BLaER1 treated with 17β-estradiol and CSF1 and Interleukin-3, amounts not matched to agents 10 nM and 100 nM (cell line): ENCODE results near the gene TNS1.

Source experiments
- H3K27ac ChIP-seq, 11 experiments: shearing (Covaris generic); formaldehyde crosslinking; 2 replicates each; pipeline ENCODE4 v1.8.1; 2022
- H3K27me3 ChIP-seq, 11 experiments: shearing (Covaris generic); formaldehyde crosslinking; 2 replicates each; pipeline ENCODE4 v1.8.1; 2022
- H3K36me3 ChIP-seq, 11 experiments: shearing (Covaris generic); formaldehyde crosslinking; 2 replicates each; pipeline ENCODE4 v1.8.1; 2022
- H3K4me1 ChIP-seq, 10 experiments: shearing (Covaris generic); formaldehyde crosslinking; 2 replicates each; pipeline ENCODE4 v1.8.1; 2022
- H3K4me2 ChIP-seq, 11 experiments: shearing (Covaris generic); formaldehyde crosslinking; 2 replicates each; pipeline ENCODE4 v1.8.1; 2022
- H3K4me3 ChIP-seq, 10 experiments: shearing (Covaris generic); formaldehyde crosslinking; 2 replicates each; pipeline ENCODE4 v1.8.1; 2022
- H3K9ac ChIP-seq, 11 experiments: shearing (Covaris generic); formaldehyde crosslinking; 2 replicates each; pipeline ENCODE4 v1.8.1; 2022
- H3K9me3 ChIP-seq, 11 experiments: shearing (Covaris generic); formaldehyde crosslinking; replicated peaks in 1 of 11; 2 replicates each; pipeline ENCODE4 v1.8.1; 2022
- H4K20me1 ChIP-seq, 11 experiments: shearing (Covaris generic); formaldehyde crosslinking; 2 replicates each; pipeline ENCODE4 v1.8.1; 2022
- Cebpa-rat ChIP-seq, 11 experiments: shearing (Covaris generic); IDR thresholded peaks; 2 replicates each; pipeline ENCODE4 v1.8.1; 2022

Gene TNS1

GRCh38 chr2:217839073-217839749, 163.6 kb downstream of the TNS1 start:
- Histone ChIP-seq H3K27ac (no peak overlapping the region), H3K9ac (no peak overlapping the region), H3K27me3 (peaks cover 0 to 13% (median 0%) of the 10 kb centered on the region in 11 experiments; a peak in 1 of 22 replicates), H3K4me3 (no peak overlapping the region), H4K20me1 (peaks cover 0 to 97% (median 0%) of the 10 kb centered on the region in 11 experiments; a peak in 4 of 22 replicates), H3K4me1 (peaks cover 10 to 37% (median 24%) of the 10 kb centered on the region in 10 experiments), H3K36me3 (peaks cover 0 to 29% (median 21%) of the 10 kb centered on the region in 11 experiments; a peak in 14 of 22 replicates), H3K4me2 (no peak overlapping the region), H3K9me3 (peaks cover 3 to 6% (median 3%) of the 10 kb centered on the region in 11 experiments; a peak in 21 of 22 replicates)
- no peak for TF ChIP-seq Cebpa-rat (IDR thresholded peaks at IDR 0.05)

GRCh38 chr2:217838409-217838831, 164.4 kb downstream of the TNS1 start:
- no peaks in the 10 kb centered on the region for H3K9me3 ChIP-seq
- H4K20me1 ChIP-seq: peaks cover 0 to 96% (median 0%) of the 10 kb centered on the region in 11 experiments; a peak in 4 of 22 replicates
- peaks cover 0 to 11% (median 0%) of the 10 kb centered on the region in 11 experiments; a peak in 1 of 22 replicates for H3K27me3 ChIP-seq
- no peak for TF ChIP-seq Cebpa-rat (IDR thresholded peaks at IDR 0.05)
- peaks cover 13 to 41% (median 30%) of the 10 kb centered on the region in 10 experiments for H3K4me1 ChIP-seq
- H3K4me2 ChIP-seq: no peak overlapping the region
- no peak overlapping the region for H3K9ac ChIP-seq
- H3K27ac ChIP-seq: no peak overlapping the region
- H3K36me3 ChIP-seq: peaks cover 0 to 28% (median 24%) of the 10 kb centered on the region in 11 experiments; a peak in 12 of 22 replicates
- no peak overlapping the region for H3K4me3 ChIP-seq

GRCh38 chr2:217837530-217837929, 165.3 kb downstream of the TNS1 start:
- no peak overlapping the region for H3K9ac ChIP-seq
- TF ChIP-seq Cebpa-rat (IDR thresholded peaks at IDR 0.05): no peak
- H3K27ac ChIP-seq: no peak overlapping the region
- H3K27me3 ChIP-seq: peaks cover 0 to 2% (median 0%) of the 10 kb centered on the region in 11 experiments; a peak in 1 of 22 replicates
- peak overlapping the region in 1 of 11 experiments; percentile 22; a peak in 1 of 22 replicates for H3K4me2 ChIP-seq
- peaks cover 13 to 41% (median 30%) of the 10 kb centered on the region in 10 experiments for H3K4me1 ChIP-seq
- peaks cover 0 to 34% (median 29%) of the 10 kb centered on the region in 11 experiments; a peak in 14 of 22 replicates for H3K36me3 ChIP-seq
- H3K4me3 ChIP-seq: no peak overlapping the region
- peaks cover 0 to 96% (median 0%) of the 10 kb centered on the region in 11 experiments; a peak in 4 of 22 replicates for H4K20me1 ChIP-seq
- H3K9me3 ChIP-seq: no peaks in the 10 kb centered on the region

DNA sequence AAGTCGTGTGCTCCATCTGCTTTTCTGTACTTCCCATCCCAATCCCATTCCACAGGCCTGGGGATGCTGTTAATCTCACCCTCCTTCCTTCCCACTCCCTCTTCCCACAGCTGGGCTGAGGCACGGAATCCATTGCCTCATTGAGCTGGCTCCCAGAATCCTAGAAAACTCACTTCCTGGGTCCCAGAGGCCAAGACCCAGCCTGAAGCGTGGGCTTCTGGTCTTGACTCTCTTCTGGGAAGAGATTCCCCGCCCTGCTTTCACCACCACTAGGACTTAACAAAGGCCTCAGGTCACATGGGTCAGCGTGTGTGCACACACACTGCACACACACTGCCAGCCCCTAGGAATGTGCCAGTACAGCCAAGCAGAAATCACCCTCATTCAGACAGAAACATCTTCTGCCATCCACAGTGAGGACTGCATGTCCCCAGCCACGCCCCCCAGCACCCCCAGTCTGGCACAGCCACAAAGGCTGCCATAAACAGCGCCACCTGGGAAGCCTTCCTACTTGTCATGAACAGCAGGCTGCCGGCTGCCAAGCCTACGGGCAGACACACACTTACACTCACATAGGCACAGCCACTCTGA, 165.8 kb downstream of the TNS1 start:
- Histone ChIP-seq H3K4me3 (no peak overlapping the region), H3K36me3 (peaks cover 0 to 39% (median 33%) of the 10 kb centered on the region in 11 experiments; a peak in 14 of 22 replicates), H3K4me1 (peaks cover 13 to 41% (median 30%) of the 10 kb centered on the region in 10 experiments), H4K20me1 (peaks cover 0 to 96% (median 0%) of the 10 kb centered on the region in 11 experiments; a peak in 4 of 22 replicates), H3K27me3 (no peaks in the 10 kb centered on the region; a peak in 1 of 22 replicates), H3K27ac (no peak overlapping the region), H3K9ac (no peak overlapping the region), H3K4me2 (peak overlapping the region in 4 of 11 experiments; percentile 2 to 29 (median 22); a peak in 8 of 22 replicates), H3K9me3 (no peaks in the 10 kb centered on the region)
- TF ChIP-seq Cebpa-rat (IDR thresholded peaks at IDR 0.05): no peak

GRCh38 chr2:217835931-217836891, 166.6 kb downstream of the TNS1 start:
- Histone ChIP-seq H3K9me3 (no peaks in the 10 kb centered on the region), H3K27me3 (no peaks in the 10 kb centered on the region), H3K4me3 (no peak overlapping the region), H3K27ac (no peak overlapping the region), H3K36me3 (peaks cover 0 to 47% (median 34%) of the 10 kb centered on the region in 11 experiments; a peak in 14 of 22 replicates), H3K4me1 (peaks cover 13 to 38% (median 24%) of the 10 kb centered on the region in 10 experiments), H4K20me1 (peaks cover 0 to 96% (median 0%) of the 10 kb centered on the region in 11 experiments; a peak in 4 of 22 replicates), H3K4me2 (peak overlapping the region in 4 of 11 experiments; percentile 2 to 29 (median 16); a peak in 9 of 22 replicates), H3K9ac (no peak overlapping the region)
- TF ChIP-seq Cebpa-rat (IDR thresholded peaks at IDR 0.05): no peak

GRCh38 chr2:217834744-217835513, 167.9 kb downstream of the TNS1 start:
- H3K4me2 ChIP-seq: peak overlapping the region; percentile 56 to 82 (median 68)
- peaks cover 13 to 38% (median 19%) of the 10 kb centered on the region in 10 experiments for H3K4me1 ChIP-seq
- peaks cover 0 to 59% (median 46%) of the 10 kb centered on the region in 11 experiments; a peak in 16 of 22 replicates for H3K36me3 ChIP-seq
- no peaks in the 10 kb centered on the region for H3K27me3 ChIP-seq
- H3K9me3 ChIP-seq: no peaks in the 10 kb centered on the region
- TF ChIP-seq Cebpa-rat (IDR thresholded peaks at IDR 0.05): no peak
- peaks cover 0 to 92% (median 0%) of the 10 kb centered on the region in 11 experiments; a peak in 5 of 22 replicates for H4K20me1 ChIP-seq
- H3K27ac ChIP-seq: peak overlapping the region in 4 of 11 experiments; percentile 24 to 49 (median 48); a peak in 5 of 22 replicates
- no peak overlapping the region for H3K9ac ChIP-seq
- H3K4me3 ChIP-seq: no peak overlapping the region

DNA sequence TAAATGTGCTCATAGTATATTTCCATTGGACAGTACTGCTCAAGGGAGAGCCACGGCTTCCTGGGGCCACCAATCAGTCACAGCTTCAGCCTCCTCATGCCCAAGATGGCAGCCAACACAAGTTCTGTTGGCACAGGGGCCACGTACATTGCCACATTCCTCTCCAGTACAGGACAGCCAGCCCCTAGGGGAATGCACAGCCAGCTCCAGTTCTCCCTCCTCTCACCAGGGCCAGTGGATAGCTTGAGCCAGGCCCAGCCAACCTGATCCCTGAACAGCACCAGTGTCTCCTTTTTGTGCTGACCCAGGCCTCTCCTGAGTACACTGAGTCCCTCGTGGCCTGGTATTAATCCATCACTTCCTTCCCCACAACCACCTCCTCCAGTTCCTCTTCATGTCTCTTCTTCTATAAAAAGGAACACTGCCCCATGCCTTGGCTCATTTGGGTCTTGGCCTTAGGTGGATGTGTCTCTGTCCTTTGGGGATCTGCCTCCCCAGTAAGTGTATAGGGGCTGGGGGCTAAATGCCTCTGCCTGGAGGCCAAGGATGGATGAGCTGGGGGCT, 168.7 kb downstream of the TNS1 start:
- peaks cover 0 to 90% (median 0%) of the 10 kb centered on the region in 11 experiments; a peak in 4 of 22 replicates for H4K20me1 ChIP-seq
- H3K4me1 ChIP-seq: peaks cover 13 to 38% (median 19%) of the 10 kb centered on the region in 10 experiments
- no peak overlapping the region for H3K9ac ChIP-seq
- H3K4me3 ChIP-seq: no peak overlapping the region
- peaks cover 0 to 65% (median 54%) of the 10 kb centered on the region in 11 experiments; a peak in 16 of 22 replicates for H3K36me3 ChIP-seq
- no peaks in the 10 kb centered on the region for H3K27me3 ChIP-seq
- TF ChIP-seq Cebpa-rat (IDR thresholded peaks at IDR 0.05): no peak
- H3K9me3 ChIP-seq: no peaks in the 10 kb centered on the region
- H3K27ac ChIP-seq: peak overlapping the region in 8 of 11 experiments; percentile 3 to 49 (median 30); a peak in 10 of 22 replicates
- H3K4me2 ChIP-seq: peak overlapping the region; percentile 56 to 82 (median 68)
